ENCODE measurements around the gene PSMD6.

DNA sequence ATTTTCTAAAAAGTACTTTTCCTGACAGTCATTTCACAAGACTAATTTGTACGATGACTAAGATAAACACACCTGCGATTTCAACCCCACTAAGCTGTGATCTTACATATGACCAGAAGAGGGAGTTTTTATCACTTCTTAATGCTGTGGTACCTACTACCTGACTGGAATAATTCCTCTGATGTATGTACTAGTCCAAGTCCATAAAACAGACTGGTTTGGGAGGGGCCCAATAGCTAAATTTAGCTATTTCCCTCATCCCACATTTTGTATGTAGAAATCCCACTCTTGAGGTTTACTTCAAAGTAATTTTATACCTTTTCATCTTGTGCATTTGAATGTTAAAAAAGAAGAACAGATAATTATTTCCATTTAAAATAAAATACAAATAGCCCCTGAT is 61.4 kb downstream of the PSMD6 start:
- TF ChIP-seq, protein P1, sequence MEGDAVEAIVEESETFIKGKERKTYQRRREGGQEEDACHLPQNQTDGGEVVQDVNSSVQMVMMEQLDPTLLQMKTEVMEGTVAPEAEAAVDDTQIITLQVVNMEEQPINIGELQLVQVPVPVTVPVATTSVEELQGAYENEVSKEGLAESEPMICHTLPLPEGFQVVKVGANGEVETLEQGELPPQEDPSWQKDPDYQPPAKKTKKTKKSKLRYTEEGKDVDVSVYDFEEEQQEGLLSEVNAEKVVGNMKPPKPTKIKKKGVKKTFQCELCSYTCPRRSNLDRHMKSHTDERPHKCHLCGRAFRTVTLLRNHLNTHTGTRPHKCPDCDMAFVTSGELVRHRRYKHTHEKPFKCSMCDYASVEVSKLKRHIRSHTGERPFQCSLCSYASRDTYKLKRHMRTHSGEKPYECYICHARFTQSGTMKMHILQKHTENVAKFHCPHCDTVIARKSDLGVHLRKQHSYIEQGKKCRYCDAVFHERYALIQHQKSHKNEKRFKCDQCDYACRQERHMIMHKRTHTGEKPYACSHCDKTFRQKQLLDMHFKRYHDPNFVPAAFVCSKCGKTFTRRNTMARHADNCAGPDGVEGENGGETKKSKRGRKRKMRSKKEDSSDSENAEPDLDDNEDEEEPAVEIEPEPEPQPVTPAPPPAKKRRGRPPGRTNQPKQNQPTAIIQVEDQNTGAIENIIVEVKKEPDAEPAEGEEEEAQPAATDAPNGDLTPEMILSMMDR (conservative IDR thresholded peaks at IDR 0.05 in 1 of 2, IDR thresholded peaks at IDR 0.05 in 1 of 2; ENCODE audit: low read depth in 1 of 2, low read length in 2 of 2): peak; percentile 48 to 65
- no peak for TF ChIP-seq EZH2 (IDR thresholded peaks at IDR 0.05; ENCODE audit: low read length, missing control alignments)
